ENCODE measurements around the gene TRPM3. TPM values are rescaled to one million over a fixed set of nuclear protein-coding genes. Genes with fewer than 3 reads are reported as not detected.

The TRPM3 gene
- total RNA-seq, 2 experiments from 2014 or later, result not detected

- Histone ChIP-seq H3K27me3 (ENCODE audit: control insufficient read depth in 1 of 2, insufficient read depth in 2 of 2, low read length in 2 of 2) (no peaks in the 10 kb centered on the region), H3K36me3 (ENCODE audit: insufficient read depth, low read length) (no peaks in the 10 kb centered on the region), H3K4me3 (ENCODE audit: low read length) (no peak overlapping the region), H3K27ac (ENCODE audit: low read depth in 1 of 2, low read length in 2 of 2) (no peak overlapping the region), H3K9me3 (ENCODE audit: control insufficient read depth in 1 of 2, insufficient read depth in 1 of 2, low read length in 2 of 2) (peaks cover 0 to 18% of the 10 kb centered on the region in 2 experiments), H3K4me1 (ENCODE audit: insufficient read depth, low read length) (no peaks in the 10 kb centered on the region)
- no peak overlapping the region for H3K4me3 Mint-ChIP-seq
- TF ChIP-seq, protein P1, sequence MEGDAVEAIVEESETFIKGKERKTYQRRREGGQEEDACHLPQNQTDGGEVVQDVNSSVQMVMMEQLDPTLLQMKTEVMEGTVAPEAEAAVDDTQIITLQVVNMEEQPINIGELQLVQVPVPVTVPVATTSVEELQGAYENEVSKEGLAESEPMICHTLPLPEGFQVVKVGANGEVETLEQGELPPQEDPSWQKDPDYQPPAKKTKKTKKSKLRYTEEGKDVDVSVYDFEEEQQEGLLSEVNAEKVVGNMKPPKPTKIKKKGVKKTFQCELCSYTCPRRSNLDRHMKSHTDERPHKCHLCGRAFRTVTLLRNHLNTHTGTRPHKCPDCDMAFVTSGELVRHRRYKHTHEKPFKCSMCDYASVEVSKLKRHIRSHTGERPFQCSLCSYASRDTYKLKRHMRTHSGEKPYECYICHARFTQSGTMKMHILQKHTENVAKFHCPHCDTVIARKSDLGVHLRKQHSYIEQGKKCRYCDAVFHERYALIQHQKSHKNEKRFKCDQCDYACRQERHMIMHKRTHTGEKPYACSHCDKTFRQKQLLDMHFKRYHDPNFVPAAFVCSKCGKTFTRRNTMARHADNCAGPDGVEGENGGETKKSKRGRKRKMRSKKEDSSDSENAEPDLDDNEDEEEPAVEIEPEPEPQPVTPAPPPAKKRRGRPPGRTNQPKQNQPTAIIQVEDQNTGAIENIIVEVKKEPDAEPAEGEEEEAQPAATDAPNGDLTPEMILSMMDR (IDR thresholded peaks at IDR 0.05), result no peak
- no peaks in the 10 kb centered on the region for H3K36me3 Mint-ChIP-seq (ENCODE audit: low read depth)
- ATAC-seq (ENCODE audit: poor library complexity) (no peak), DNase-seq (no peak)
- CTCF ChIA-PET, result no interaction called here
- H3K9me3 Mint-ChIP-seq, result peaks cover 4% of the 10 kb centered on the region
- no peak overlapping the region for H3K27ac Mint-ChIP-seq
- no peaks in the 10 kb centered on the region for H3K4me1 Mint-ChIP-seq (ENCODE audit: low read depth)
- H3K27me3 Mint-ChIP-seq, result no peaks in the 10 kb centered on the region
- POLR2A ChIA-PET, result no interaction called here
- intact Hi-C loops (cut with DNase I, micrococcal nuclease), result no loop called here
Measured at GRCh38 chr9:71003346-71003745, 118.1 kb downstream of the TRPM3 start.

DNA sequence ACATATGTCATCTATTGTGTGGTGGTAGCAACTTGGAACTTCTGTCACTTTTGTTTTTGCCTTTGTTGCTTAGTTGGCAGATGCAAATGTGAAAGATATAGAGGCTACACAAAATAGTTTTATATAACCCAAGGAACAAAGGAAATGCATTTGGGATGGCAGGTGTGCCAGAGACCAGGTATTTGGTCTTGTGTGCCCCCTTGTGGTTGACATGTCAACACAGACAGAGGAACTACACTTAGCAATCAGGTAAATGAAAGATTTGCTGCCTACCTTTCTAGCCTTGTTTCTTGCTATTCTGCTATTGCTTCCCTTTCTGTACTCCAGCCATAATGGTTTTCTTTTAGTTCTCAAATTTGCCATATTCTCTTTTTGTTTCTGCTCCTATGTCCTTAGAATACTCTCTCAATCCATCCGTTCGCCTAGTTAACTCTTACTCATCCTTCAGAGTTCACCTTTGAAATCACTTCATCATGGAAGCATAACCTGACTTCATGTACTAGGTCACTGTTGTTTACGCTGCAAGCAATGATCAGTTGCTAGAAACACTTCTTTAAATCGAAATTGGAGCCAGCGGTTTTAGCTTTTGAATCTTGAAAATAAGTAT lies 119.5 kb downstream of the TRPM3 start:
- Mint-ChIP-seq H3K27me3 (no peaks in the 10 kb centered on the region), H3K9me3 (peaks cover 4% of the 10 kb centered on the region)
- CTCF ChIA-PET, result no interaction called here

GRCh38 chr9:70998962-70999361 lies 122.5 kb downstream of the TRPM3 start:
- H3K4me1 Mint-ChIP-seq (ENCODE audit: low read depth), result no peaks in the 10 kb centered on the region
- CTCF ChIA-PET, result no interaction called here

More for the DNA sequence above, 119.5 kb downstream of the TRPM3 start:
- Histone ChIP-seq H3K36me3 (ENCODE audit: insufficient read depth, low read length) (no peaks in the 10 kb centered on the region), H3K27ac (ENCODE audit: low read depth in 1 of 2, low read length in 2 of 2) (no peak overlapping the region), H3K27me3 (ENCODE audit: control insufficient read depth in 1 of 2, insufficient read depth in 2 of 2, low read length in 2 of 2) (no peaks in the 10 kb centered on the region), H3K9me3 (ENCODE audit: control insufficient read depth in 1 of 2, insufficient read depth in 1 of 2, low read length in 2 of 2) (peaks cover 0 to 18% of the 10 kb centered on the region in 2 experiments), H3K4me3 (ENCODE audit: low read length) (no peak overlapping the region), H3K4me1 (ENCODE audit: insufficient read depth, low read length) (no peaks in the 10 kb centered on the region)
- Mint-ChIP-seq H3K36me3 (ENCODE audit: low read depth) (no peaks in the 10 kb centered on the region), H3K4me3 (no peak overlapping the region), H3K4me1 (ENCODE audit: low read depth) (no peaks in the 10 kb centered on the region), H3K27ac (no peak overlapping the region)
- TF ChIP-seq, protein P1 (IDR thresholded peaks at IDR 0.05), result no peak
- DNase-seq, result peak in 4 of 14 experiments; percentile 3 to 17 (median 12)
- POLR2A ChIA-PET, result no interaction called here
- ATAC-seq (ENCODE audit: poor library complexity), result no peak
- intact Hi-C loops (cut with DNase I, micrococcal nuclease), result no loop called here

More at GRCh38 chr9:70998962-70999361, 122.5 kb downstream of the TRPM3 start:
- Histone ChIP-seq H3K4me1 (ENCODE audit: insufficient read depth, low read length) (no peaks in the 10 kb centered on the region), H3K36me3 (ENCODE audit: insufficient read depth, low read length) (no peaks in the 10 kb centered on the region), H3K4me3 (ENCODE audit: low read length) (no peak overlapping the region), H3K9me3 (ENCODE audit: control insufficient read depth in 1 of 2, insufficient read depth in 1 of 2, low read length in 2 of 2) (peaks cover 0 to 1% of the 10 kb centered on the region in 2 experiments), H3K27me3 (ENCODE audit: control insufficient read depth in 1 of 2, insufficient read depth in 2 of 2, low read length in 2 of 2) (no peaks in the 10 kb centered on the region), H3K27ac (ENCODE audit: low read depth in 1 of 2, low read length in 2 of 2) (no peak overlapping the region)
- ATAC-seq (ENCODE audit: poor library complexity) (no peak), DNase-seq (no peak)
- H3K27me3 Mint-ChIP-seq, result no peaks in the 10 kb centered on the region
- intact Hi-C loops (cut with DNase I, micrococcal nuclease), result no loop called here
- no peak overlapping the region for H3K27ac Mint-ChIP-seq
- POLR2A ChIA-PET, result no interaction called here
- no peaks in the 10 kb centered on the region for H3K36me3 Mint-ChIP-seq (ENCODE audit: low read depth)
- H3K4me3 Mint-ChIP-seq, result no peak overlapping the region
- H3K9me3 Mint-ChIP-seq, result no peaks in the 10 kb centered on the region
- TF ChIP-seq, protein P1 (IDR thresholded peaks at IDR 0.05), result no peak

All from CD4-positive, alpha-beta T cell (primary cell).